ENCODE data around the gene ARID1B. TPM values are rescaled to one million over a fixed set of nuclear protein-coding genes. Genes with fewer than 3 reads are reported as not detected.

ARID1B gene
- total and polyA plus RNA-seq, 9 of the 15 experiments (the other 6 are each of a cell fraction or from before 2014, with no cell fraction given) = 12.5 to 50.5 (median 25.8) TPM

DNA sequence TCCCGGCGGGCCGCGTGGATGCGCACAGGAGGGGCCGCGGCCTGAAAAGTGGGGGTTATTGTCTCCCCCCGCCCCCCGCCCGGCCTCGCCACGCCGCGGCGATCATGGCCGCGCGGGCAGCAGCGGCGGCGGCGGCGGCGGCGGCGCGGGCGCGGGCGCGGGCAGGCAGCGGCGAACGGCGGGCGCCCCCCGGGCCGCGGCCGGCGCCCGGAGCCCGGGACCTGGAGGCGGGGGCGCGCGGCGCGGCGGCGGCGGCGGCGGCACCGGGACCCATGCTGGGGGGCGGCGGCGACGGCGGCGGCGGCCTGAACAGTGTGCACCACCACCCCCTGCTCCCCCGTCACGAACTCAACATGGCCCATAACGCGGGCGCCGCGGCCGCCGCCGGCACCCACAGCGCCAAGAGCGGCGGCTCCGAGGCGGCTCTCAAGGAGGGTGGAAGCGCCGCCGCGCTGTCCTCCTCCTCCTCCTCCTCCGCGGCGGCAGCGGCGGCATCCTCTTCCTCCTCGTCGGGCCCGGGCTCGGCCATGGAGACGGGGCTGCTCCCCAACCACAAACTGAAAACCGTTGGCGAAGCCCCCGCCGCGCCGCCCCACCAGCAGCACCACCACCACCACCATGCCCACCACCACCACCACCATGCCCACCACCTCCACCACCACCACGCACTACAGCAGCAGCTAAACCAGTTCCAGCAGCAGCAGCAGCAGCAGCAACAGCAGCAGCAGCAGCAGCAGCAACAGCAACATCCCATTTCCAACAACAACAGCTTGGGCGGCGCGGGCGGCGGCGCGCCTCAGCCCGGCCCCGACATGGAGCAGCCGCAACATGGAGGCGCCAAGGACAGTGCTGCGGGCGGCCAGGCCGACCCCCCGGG, 637 bp downstream of the ARID1B start (continued):
- TF ChIP-seq KDM4B (IDR thresholded peaks at IDR 0.05; ENCODE audit: borderline replicate concordance in 2 of 2, low read depth in 1 of 2) (0 out of 4 replicates have a peak, but pooled peaks of 1 of the 2 experiments have one; percentile 12), NONO (IDR thresholded peaks at IDR 0.05; ENCODE audit: low read depth in 2 of 2, low read length in 1 of 2) (peak in 1 of 2 experiments; percentile 51; a peak in 2 of 4 replicates), ZNF75A (CRISPR knock-in tag; IDR thresholded peaks at IDR 0.05) (no peak), ZNF41 (CRISPR knock-in tag; conservative IDR thresholded peaks at IDR 0.05) (no peak), RAD51 (IDR thresholded peaks at IDR 0.05; ENCODE audit: borderline replicate concordance, low read depth) (no peak), JUND (IDR thresholded peaks at IDR 0.05; ENCODE audit: borderline replicate concordance, low read depth, low read length) (no peak), JUND (tag; IDR thresholded peaks at IDR 0.05; ENCODE audit: borderline replicate concordance, low read depth, low read length) (no peak), ZNF282 (CRISPR knock-in tag; IDR thresholded peaks at IDR 0.05) (no peak), ILF3 (IDR thresholded peaks at IDR 0.05; ENCODE audit: borderline replicate concordance) (no peak), ELF2 (CRISPR knock-in tag; IDR thresholded peaks at IDR 0.05) (no peak), MTF1 (CRISPR knock-in tag; IDR thresholded peaks at IDR 0.05; ENCODE audit: borderline replicate concordance) (no peak)
- TF ChIP-seq, protein P1, sequence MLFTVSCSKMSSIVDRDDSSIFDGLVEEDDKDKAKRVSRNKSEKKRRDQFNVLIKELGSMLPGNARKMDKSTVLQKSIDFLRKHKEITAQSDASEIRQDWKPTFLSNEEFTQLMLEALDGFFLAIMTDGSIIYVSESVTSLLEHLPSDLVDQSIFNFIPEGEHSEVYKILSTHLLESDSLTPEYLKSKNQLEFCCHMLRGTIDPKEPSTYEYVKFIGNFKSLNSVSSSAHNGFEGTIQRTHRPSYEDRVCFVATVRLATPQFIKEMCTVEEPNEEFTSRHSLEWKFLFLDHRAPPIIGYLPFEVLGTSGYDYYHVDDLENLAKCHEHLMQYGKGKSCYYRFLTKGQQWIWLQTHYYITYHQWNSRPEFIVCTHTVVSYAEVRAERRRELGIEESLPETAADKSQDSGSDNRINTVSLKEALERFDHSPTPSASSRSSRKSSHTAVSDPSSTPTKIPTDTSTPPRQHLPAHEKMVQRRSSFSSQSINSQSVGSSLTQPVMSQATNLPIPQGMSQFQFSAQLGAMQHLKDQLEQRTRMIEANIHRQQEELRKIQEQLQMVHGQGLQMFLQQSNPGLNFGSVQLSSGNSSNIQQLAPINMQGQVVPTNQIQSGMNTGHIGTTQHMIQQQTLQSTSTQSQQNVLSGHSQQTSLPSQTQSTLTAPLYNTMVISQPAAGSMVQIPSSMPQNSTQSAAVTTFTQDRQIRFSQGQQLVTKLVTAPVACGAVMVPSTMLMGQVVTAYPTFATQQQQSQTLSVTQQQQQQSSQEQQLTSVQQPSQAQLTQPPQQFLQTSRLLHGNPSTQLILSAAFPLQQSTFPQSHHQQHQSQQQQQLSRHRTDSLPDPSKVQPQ (CRISPR knock-in tag; IDR thresholded peaks at IDR 0.05; ENCODE audit: borderline replicate concordance) = no peak
- TF ChIP-seq, protein P2, sequence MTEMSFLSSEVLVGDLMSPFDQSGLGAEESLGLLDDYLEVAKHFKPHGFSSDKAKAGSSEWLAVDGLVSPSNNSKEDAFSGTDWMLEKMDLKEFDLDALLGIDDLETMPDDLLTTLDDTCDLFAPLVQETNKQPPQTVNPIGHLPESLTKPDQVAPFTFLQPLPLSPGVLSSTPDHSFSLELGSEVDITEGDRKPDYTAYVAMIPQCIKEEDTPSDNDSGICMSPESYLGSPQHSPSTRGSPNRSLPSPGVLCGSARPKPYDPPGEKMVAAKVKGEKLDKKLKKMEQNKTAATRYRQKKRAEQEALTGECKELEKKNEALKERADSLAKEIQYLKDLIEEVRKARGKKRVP (CRISPR knock-in tag; IDR thresholded peaks at IDR 0.05) = no peak
- TF ChIP-seq, protein P3, sequence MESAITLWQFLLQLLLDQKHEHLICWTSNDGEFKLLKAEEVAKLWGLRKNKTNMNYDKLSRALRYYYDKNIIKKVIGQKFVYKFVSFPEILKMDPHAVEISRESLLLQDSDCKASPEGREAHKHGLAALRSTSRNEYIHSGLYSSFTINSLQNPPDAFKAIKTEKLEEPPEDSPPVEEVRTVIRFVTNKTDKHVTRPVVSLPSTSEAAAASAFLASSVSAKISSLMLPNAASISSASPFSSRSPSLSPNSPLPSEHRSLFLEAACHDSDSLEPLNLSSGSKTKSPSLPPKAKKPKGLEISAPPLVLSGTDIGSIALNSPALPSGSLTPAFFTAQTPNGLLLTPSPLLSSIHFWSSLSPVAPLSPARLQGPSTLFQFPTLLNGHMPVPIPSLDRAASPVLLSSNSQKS (CRISPR knock-in tag; IDR thresholded peaks at IDR 0.05) = no peak
- TF ChIP-seq, protein P4, sequence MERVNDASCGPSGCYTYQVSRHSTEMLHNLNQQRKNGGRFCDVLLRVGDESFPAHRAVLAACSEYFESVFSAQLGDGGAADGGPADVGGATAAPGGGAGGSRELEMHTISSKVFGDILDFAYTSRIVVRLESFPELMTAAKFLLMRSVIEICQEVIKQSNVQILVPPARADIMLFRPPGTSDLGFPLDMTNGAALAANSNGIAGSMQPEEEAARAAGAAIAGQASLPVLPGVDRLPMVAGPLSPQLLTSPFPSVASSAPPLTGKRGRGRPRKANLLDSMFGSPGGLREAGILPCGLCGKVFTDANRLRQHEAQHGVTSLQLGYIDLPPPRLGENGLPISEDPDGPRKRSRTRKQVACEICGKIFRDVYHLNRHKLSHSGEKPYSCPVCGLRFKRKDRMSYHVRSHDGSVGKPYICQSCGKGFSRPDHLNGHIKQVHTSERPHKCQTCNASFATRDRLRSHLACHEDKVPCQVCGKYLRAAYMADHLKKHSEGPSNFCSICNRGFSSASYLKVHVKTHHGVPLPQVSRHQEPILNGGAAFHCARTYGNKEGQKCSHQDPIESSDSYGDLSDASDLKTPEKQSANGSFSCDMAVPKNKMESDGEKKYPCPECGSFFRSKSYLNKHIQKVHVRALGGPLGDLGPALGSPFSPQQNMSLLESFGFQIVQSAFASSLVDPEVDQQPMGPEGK (CRISPR knock-in tag; IDR thresholded peaks at IDR 0.05; ENCODE audit: borderline replicate concordance) = no peak
- TF ChIP-seq, protein P5, sequence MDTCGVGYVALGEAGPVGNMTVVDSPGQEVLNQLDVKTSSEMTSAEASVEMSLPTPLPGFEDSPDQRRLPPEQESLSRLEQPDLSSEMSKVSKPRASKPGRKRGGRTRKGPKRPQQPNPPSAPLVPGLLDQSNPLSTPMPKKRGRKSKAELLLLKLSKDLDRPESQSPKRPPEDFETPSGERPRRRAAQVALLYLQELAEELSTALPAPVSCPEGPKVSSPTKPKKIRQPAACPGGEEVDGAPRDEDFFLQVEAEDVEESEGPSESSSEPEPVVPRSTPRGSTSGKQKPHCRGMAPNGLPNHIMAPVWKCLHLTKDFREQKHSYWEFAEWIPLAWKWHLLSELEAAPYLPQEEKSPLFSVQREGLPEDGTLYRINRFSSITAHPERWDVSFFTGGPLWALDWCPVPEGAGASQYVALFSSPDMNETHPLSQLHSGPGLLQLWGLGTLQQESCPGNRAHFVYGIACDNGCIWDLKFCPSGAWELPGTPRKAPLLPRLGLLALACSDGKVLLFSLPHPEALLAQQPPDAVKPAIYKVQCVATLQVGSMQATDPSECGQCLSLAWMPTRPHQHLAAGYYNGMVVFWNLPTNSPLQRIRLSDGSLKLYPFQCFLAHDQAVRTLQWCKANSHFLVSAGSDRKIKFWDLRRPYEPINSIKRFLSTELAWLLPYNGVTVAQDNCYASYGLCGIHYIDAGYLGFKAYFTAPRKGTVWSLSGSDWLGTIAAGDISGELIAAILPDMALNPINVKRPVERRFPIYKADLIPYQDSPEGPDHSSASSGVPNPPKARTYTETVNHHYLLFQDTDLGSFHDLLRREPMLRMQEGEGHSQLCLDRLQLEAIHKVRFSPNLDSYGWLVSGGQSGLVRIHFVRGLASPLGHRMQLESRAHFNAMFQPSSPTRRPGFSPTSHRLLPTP (IDR thresholded peaks at IDR 0.05; ENCODE audit: borderline replicate concordance, extremely low read depth, insufficient read length) = no peak
